HK-2 (cell line): Measurements from ENCODE around the gene CLDN14.

Experiments
- DNase-seq: peaks from one replicate; pipeline ENCODE4 v3.0.0-alpha.2; 2018; ENCODE audit not compliant: unreplicated experiment

Gene CLDN14

DNA sequence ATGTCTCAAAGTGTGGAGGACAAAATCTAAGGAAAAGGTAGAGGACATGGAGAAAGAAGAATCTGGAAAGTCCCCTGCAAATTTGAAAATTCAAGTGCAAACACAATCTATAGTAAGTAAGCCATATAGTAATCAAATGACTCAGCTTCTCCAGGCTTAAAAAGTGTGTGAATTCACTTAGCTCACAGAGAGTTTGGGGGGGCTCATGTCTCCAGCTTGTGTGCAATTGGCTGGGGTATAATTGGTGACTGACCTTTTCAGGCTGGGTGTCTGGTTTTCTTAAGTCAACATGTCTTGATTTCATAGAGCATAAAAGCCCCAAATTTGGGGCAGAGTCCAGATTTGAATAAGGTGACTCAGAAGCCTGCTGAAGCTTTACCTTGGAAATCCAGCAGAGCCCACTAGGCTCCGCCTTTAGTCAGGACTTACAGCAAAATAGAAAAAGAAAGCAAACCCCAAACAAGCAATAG, 8.6 kb downstream of the CLDN14 start:
- no peak for DNase-seq

DNA sequence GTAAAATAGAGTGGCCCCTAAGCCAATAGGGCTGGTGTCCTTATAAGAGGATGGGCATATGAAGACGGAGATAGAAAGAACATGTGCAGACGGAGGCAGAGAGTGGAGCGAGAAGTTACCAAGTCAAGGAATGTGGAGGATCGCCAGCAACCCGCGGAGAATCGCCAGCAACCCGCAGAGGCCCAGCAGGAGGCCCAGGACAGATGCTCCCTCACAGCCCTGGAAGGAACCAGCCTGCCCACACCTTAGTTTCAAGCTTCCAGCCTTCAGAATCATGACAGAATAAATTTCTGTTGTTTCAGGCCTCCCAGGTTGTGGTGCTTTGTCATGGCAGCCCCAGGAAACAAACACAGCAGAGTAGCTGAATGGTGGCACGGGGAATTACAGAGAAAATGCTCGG, 9.6 kb downstream of the CLDN14 start:
- DNase-seq: no peak

DNA sequence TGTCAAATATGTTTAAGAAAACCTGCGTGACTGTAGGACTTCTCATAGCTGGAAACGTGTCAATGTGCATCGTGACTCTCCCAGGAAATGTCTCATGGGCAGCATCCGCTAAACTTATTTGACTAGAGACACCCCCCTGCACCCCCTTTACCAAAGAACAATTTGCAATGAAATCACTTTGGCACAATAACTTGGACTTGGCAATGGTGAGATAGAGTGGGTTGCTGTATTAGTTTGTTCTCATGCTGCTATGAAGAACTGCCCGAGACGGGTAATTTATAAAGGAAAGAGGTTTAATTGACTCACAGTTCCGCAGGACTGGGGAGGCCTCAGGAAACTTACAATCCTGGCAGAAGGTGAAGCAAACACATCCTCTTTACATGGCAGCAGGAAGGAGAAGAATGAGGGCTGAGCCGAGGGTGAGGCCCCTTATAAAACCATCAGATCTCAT, 13.8 kb downstream of the CLDN14 start:
- no peak for DNase-seq

DNA sequence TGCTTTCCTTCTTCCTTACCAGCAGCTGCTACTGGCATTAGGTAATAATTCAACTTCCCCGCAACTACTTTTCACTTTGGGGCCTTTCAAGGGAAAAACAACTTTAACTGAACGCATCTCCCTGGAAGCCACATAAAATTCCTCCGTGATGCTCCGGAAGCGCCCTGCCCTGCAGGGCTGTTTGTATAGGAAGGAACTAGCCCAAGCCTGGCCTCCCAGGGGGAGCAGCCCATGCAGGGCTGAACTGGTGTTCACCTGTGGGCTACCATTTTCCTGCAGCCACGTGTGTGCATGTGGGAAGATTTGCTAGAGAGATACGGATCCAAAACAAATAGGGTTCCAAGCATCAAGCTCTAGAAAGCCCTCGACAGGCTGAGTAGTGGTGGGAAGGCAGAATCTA, 14.4 kb downstream of the CLDN14 start:
- DNase-seq: no peak

DNA sequence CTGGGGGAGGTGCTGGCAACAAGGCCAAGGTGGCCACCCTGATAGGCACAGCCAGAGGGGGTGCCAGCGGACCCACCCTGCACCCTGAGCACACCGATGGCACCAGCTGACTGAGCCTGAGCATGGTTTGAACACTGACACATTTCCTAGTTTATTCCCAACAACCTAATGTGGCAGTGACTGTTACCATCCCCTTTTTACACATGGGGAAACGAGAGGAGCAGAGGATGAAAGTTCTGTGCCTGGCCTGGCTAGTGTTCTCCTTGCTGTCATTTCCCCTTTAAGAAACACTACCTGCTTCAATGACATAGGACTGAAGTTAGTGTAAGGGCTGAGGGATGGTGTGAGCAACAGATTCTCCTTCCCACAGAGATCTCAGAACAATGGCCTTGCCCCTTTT, 15.3 kb downstream of the CLDN14 start:
- DNase-seq: no peak

DNA sequence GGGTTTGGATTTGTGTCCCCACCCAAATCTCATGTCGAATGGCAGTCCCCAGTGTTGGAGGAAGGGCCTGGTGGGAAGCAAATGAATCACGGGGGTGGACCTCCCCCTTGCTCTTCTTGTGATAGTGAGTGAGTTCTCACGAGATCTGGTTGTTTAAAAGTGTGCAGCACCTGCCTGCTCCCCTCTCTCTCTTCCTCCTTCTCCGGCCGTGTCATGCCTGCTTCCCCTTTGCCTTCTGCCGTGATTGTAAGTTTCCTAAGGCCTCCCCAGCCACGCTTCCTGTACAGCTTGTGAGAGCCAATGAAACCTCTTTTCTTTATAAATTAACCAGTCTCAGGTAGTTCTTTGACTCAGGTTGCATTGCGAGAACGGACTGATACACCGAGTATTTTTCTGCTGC, 15.9 kb downstream of the CLDN14 start:
- no peak for DNase-seq

DNA sequence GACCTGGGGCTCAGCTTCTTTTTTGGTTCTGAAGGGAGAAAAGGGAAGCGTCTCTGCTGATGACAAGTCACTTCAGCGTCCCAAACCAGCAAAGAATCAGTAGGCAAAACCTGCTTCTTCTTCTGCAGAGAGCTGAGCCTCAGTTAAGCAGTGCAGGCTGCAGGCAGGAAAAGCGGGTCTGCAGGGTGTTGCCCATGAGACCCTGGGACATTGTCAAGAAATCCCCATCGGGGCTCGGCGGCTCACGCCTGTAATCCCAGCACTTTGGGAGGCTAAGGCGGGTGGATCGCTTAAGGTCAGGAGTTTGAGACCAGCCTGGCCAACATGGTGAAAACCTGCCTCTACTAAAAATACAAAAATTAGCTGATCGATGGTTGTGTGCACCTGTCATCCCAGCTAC, 16.7 kb downstream of the CLDN14 start:
- no peak for DNase-seq

DNA sequence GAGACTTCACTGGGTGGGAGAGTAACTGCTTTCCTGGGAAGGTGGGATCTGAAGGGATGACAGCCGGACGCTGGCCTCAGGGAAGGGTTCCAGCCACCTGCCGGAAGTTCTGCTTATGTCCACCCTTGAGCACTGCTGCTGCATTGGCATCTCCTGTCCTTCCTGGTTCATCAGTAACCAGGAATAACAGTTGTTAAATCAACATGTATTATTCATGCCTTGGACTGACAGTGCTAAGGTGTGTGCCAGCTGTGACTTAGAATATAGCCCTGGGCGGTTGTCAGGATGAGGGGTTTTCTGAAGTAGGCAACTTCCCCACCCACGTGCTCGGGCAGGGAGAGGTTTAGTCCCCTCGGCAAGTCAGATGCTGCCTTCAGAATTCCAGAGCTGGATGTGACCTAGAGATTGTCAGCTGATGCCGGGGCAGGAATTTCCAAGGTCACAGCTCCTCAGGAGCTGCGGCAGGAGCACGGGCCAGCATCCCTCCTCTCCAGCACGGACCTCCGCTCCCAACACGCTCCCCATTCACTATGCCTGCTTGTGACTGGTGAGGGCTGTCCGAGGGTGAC, 17.9 kb downstream of the CLDN14 start:
- DNase-seq: no peak

DNA sequence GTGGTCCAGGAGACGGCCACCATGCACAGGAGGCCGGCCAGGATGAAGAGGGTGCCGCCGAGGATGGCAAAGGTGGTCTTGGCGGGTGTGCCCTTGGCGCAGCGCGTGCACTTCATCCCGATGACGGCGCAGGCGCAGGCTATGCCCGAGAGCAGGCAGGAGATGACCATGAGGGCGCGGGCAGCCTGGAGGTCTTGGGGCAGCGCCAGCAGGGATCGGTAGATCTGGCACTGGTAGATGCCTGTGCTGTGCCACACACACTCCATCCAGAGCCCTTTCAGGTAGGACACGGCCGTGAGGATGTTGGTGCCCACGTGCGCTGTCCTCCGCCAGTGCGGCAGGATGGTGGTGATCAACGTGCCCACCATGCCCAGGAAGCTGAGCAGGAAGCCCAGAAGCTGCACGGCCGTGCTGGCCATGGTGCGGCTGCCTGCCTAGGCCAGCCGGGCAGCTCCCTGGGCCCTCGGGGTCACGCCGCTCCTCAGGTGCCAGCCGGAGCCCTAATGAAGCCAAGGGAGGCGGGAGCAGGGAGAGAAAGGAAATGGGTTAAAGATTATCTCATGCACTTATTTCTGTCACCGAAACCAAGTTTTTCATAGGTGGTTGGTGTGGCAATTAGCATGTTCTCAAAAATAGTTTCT, 18.5 kb downstream of the CLDN14 start:
- DNase-seq: no peak

DNA sequence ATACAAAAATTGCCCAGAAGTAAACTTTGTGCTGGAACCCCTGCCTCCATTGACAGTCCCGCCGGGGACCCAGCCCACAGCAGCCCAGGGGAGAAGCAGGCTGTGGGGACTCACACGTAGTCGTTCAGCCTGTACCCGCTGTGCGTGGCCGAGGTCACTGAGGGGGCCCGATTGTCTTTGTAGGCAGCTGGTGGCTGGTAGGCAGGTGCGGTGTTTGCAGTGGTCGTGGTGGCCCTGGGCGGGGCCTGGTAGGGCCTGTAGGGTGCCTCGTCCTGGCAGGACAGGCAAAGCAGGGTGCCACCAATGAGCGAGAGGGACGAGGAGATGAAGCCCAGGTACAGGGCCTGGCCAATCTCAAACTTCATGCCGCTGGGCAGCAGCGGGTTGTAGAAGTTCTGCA, 19.1 kb downstream of the CLDN14 start:
- DNase-seq: no peak

DNA sequence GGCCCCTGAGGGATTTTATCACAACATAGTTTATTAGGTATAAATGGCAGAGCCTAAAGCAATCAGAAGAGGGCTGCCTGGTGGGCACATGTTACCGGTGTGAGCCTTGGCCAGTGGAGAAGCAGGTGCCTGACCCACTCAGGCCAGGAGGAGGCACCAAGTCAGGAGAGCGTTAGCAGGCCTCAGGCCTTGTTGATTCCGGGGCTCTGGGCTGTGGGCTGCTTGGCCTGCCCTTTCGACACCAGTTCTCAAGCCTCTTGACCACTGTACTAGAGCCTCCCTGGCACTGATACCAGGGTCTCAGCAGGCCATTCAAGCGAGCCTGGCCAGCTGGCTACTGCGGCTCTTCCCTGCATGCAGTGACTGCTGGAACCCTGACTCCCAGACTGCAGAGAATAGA, 20.8 kb downstream of the CLDN14 start:
- DNase-seq: no peak

DNA sequence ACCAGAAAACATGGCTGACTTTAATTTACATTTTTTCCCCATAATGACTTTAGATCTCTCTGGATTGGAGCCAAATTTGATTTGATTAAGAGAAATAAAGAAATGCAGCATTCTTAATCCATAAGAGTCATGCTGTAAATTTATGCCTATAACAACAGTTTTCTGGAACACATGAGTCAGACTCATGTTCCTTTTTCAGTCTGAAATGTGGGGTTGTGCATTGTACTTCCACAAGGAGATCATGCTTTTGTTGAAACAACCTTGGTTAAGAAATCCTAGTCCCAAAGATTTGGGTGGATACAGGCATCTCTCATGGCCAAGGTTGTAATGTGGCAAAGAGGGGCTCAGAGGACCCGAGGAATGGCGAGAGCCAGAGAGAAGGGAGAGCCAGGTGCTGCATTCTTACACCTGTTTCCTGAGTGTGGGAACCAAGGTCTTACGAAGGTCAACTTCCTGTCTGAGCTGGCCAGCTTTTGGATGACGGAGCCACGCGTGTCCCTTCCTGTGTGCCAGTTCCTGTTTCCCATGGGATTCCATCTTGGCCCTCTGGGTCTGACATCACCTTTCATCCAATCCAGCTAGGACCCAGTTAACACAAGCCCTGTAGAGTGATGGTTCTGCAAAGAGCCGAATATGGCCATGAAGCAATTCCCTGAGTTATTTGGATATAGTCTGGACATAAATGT, 23.1 kb downstream of the CLDN14 start:
- no peak for DNase-seq

DNA sequence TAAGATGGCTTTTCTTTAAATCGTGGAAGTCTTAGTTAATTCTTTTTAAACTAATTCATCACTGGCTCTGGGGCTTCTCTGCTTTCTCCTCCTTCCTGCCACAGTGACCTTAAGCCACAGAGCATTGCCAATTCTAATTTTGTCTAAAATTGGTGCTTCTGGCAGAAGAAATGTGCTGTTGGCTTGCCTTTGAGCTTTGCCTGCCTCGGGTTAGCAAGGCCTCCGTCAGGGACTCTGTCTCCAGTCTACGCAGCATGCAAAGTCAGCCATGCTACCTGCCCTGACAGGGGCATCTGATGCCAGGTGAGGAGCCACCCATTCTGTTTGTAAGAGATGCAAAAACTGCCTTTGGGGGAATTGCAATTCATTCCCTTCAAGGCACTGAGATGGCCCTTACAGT, 25.2 kb downstream of the CLDN14 start:
- DNase-seq: no peak

DNA sequence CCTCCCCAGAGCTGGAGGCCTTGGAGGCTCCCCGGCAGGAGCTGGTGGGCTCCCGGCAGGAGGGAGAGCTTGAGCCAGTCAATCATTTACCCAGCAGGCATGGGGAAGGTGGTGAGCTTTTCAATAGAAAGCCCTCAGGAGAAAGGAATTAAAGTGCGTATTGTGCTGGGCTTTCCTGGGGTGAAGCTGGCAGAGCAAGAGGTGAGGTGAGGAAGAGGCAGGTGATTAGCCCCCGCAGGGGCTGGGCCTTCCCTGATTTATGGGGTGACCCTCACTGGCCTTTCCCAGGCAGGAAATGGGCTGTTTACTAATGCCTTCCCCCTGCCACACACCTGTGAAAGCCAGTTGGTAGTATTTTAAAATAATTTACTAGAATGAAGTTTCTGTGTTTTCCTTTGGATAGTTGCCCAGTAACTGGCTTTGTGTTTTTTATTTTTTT, 25.8 kb downstream of the CLDN14 start:
- DNase-seq: no peak

DNA sequence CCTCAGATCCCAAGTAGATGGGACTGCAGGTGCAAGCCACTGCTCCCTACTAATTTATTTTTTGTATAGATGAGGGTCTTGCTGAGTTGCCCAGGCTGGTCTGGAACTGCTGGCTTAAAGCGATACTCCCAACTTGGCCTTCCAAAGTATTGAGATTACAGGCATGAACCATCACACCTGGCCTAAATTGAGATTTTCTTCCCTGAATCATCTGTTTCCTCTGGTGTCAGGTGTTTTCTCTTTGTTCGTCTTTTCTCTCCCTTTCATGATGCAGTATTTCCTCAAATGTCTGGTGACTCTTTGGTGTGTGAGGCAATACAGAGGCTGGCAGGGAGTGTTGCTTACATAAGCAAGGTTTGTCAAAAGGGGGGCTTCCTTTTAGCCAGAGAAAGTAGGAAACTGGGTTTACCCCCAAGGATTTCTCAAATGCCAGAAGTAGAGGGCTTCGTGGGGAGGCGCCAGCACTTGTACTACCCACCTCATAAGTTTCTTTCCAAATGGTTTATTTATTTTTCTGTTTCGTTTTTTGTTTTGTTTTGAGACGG, 27.6 kb downstream of the CLDN14 start:
- no peak for DNase-seq

DNA sequence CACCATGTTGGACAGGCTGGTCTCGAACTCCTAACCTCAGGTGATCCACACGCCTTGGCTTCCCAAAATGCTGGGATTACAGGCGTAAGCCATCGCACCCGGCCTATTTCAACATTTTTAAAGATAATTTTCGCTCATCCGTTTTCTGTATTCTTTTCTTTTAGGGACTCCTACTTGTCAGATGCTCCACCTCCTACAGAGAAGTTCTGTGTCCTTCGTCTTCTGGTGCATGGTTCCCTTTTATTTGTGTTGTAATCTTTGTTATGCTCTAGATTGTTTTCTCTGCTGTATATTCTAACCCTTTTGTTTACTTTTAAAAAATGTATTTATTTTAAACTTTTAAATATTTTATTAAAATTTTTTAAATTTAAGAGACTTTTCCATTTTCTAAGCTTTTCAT, 28.4 kb downstream of the CLDN14 start:
- DNase-seq: no peak

DNA sequence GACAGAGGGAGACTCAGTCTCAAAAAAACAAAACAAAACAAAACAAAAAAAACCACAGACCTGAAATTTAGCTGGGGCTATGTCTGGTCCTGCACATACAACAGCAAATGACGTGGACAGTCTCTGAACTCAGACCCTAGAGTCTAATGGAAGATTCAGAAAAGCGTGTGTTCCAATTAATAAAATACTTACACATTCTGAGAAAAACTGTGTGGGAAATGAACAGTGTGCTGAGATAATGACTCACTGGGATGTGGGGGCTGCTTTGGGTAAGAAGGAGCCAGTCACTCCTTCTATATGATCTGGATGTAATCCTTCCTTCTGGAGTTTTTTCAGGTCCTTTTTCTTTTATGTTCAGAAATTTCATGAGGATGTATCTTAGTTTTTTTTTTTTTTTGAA, 29.4 kb downstream of the CLDN14 start:
- no peak for DNase-seq

DNA sequence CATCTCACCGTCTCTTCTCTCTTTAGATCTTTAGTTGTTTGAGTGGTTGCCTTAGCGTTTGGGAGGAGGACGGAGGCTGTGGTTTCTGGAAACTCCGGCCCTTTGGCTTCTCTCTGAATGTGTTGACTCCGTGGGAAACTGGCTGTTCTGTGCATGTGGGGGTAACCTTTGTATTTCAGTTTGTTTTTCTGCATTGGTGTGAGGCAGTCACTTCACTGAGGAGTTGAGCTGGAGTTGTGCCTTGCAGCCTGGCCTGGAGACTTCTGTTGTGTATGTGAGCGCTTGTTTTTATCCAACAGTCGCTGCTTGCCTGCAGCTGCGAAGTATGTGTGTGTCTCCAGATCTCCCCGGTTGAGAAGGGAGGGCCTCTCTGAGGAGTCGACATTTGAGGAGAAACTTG, 33.6 kb downstream of the CLDN14 start:
- DNase-seq: no peak

DNA sequence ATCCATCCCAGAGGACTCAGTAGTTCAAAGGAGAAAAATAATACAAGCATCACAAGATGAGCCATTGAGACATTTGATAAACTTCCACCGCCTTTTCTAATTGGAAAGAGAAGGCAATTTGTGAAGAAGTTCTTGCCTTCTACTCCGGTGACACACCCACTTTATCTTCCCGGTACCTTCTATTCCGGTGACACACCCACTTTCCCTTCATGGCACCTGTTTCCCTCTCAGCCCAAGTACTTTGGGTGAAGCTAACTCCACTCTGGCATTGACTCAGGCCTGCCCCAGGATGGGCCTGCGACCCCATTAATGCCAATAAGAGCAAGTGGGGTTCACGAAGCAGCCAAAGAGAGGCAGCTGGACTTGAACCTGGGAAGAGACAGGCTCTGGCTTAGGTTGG, 38.2 kb downstream of the CLDN14 start:
- DNase-seq: no peak

DNA sequence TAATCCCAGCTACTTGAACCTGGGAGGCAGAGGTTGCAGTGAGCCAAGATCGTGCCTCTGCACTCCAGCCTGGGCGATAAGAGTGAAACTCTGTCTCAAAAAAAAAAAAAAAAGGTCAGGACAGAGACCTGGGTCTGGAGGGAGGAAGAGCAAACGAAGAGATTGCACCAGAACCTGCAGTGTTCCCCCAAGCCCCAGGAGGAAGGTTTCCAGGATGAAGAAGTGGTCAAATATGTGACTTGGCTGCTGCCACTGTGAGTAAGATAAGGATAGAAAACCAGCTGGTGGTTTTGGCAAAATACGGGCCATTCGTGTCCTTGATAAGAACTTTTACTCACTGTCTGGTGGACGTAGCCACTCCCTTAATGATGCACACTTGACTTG, 42.2 kb downstream of the CLDN14 start:
- DNase-seq: no peak

DNA sequence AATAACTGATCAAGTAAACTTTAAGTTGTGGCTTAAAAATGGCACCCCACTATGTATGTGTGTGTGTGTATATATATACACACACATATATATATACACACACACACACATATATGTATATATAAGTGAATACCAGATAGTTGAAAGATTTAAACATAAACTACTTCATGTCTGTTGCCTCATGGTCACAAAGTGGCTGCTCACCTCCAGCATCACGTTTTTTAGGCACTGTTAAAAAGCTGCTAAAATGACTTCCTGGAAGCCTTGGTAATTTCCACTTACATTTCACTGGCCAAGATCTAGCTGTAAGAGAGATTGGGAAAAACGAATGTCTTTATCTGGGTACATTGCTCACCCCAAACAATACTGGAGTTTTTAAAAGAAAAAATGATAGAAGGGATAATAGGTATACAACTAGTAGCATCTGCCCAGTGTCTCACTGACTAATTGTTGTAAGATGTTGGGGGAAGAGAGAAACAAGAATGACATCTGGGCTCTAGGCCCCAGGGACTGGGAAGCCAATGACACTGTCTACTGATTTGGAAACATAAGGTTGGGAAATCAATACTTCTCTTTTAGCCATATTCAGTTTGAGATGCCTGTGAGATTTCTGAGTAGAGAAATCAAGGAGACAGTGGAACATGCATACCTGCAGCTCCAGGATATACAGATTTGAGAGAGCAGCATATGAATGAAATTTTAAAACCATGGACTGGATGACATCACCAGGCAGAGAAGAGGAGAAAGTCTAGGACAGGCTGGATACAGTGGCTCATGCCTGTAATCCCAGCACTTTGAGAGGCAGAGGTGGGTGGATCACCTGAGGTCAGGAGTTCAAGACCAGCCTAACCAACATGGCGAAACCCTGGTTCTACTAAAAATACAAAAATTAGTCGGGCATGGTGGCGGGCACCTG, 42.8 kb downstream of the CLDN14 start:
- no peak for DNase-seq

DNA sequence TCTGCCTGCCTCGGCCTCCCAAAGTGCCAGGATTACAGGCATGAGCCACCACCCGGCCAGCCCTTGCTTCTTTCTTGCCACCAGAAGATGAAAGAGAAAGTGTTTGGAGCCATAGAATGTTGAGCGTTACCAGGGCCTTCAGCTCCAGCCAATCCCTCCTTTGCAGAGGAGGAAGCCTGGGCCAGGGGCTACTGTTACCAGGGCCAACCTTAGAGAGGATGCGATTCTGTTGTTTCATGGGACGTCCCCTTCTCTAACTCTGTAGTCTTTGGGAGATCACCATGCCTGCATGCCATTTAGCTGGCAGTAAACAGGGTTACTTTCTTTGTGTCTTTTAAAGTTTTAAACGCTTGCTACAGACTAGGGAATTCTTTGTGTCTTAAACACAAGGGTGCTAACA, 45.8 kb downstream of the CLDN14 start:
- DNase-seq: no peak
